ENCODE measurements around the gene RASL11A.
"Not testable (repeated sequence)": the region's sequence is repeated elsewhere in the genome, so short reads cannot be mapped to it uniquely, and the experiment has no call there.

RASL11A gene

GRCh38 chr13:27270594-27271520, at the start of gene RASL11A:
Gene RASL11A, plus strand, starts transcription at chr13:27270830. Its CDS starts 115 bp downstream, at chr13:27270945.
- no peak within 1 kb of the TSS for H3K27ac ChIP-seq (ENCODE audit: low read length)
- no peaks in the 10 kb centered on the region for H3K36me3 ChIP-seq (ENCODE audit: insufficient read depth, low read depth, low read length)
- no peaks in the 10 kb centered on the region for H3K9me3 ChIP-seq (ENCODE audit: insufficient read depth, low read depth, low read length)
- peaks cover 42% of the 10 kb centered on the region for H3K27me3 ChIP-seq (ENCODE audit: insufficient read depth, low read length)
- H3K4me3 ChIP-seq (ENCODE audit: low read length) = peak within 1 kb of the TSS; percentile 73
- H3K9ac ChIP-seq (ENCODE audit: low read depth, low read length) = peak within 1 kb of the TSS; percentile 78
- no peaks in the 10 kb centered on the region for H3K4me1 ChIP-seq (ENCODE audit: insufficient read depth, low read length)

- H3K9me3 ChIP-seq (ENCODE audit: insufficient read depth, low read depth, low read length); H3K4me3 ChIP-seq (ENCODE audit: low read length); H3K36me3 ChIP-seq (ENCODE audit: insufficient read depth, low read depth, low read length); H3K27me3 ChIP-seq (ENCODE audit: insufficient read depth, low read length); H3K27ac ChIP-seq (ENCODE audit: low read length); H3K4me1 ChIP-seq (ENCODE audit: insufficient read depth, low read length); H3K9ac ChIP-seq (ENCODE audit: low read depth, low read length): not testable (repeated sequence)
Observed at GRCh38 chr13:27222100-27222499, 48.5 kb upstream of the RASL11A start.

- H3K9me3 ChIP-seq (ENCODE audit: insufficient read depth, low read depth, low read length) = peaks cover 6% of the 10 kb centered on the region
- H3K36me3 ChIP-seq (ENCODE audit: insufficient read depth, low read depth, low read length) = no peaks in the 10 kb centered on the region
- no peak overlapping the region for H3K27ac ChIP-seq (ENCODE audit: low read length)
- H3K4me3 ChIP-seq (ENCODE audit: low read length) = no peak overlapping the region
- H3K27me3 ChIP-seq (ENCODE audit: insufficient read depth, low read length) = no peaks in the 10 kb centered on the region
- no peaks in the 10 kb centered on the region for H3K4me1 ChIP-seq (ENCODE audit: insufficient read depth, low read length)
- H3K9ac ChIP-seq (ENCODE audit: low read depth, low read length) = no peak overlapping the region
Observed at GRCh38 chr13:27226991-27227390, 43.6 kb upstream of the RASL11A start.

GRCh38 chr13:27228131-27228530, 42.5 kb upstream of the RASL11A start:
- H3K4me1 ChIP-seq (ENCODE audit: insufficient read depth, low read length) = no peaks in the 10 kb centered on the region
- no peaks in the 10 kb centered on the region for H3K36me3 ChIP-seq (ENCODE audit: insufficient read depth, low read depth, low read length)
- no peak overlapping the region for H3K9ac ChIP-seq (ENCODE audit: low read depth, low read length)
- H3K4me3 ChIP-seq (ENCODE audit: low read length) = no peak overlapping the region
- H3K27ac ChIP-seq (ENCODE audit: low read length) = no peak overlapping the region
- H3K9me3 ChIP-seq (ENCODE audit: insufficient read depth, low read depth, low read length) = peaks cover 6% of the 10 kb centered on the region
- H3K27me3 ChIP-seq (ENCODE audit: insufficient read depth, low read length) = no peaks in the 10 kb centered on the region

- peaks cover 6% of the 10 kb centered on the region for H3K9me3 ChIP-seq (ENCODE audit: insufficient read depth, low read depth, low read length)
- no peak overlapping the region for H3K9ac ChIP-seq (ENCODE audit: low read depth, low read length)
- no peaks in the 10 kb centered on the region for H3K36me3 ChIP-seq (ENCODE audit: insufficient read depth, low read depth, low read length)
- H3K4me3 ChIP-seq (ENCODE audit: low read length) = no peak overlapping the region
- H3K27ac ChIP-seq (ENCODE audit: low read length) = no peak overlapping the region
- H3K27me3 ChIP-seq (ENCODE audit: insufficient read depth, low read length) = no peaks in the 10 kb centered on the region
- H3K4me1 ChIP-seq (ENCODE audit: insufficient read depth, low read length) = no peaks in the 10 kb centered on the region
Observed at GRCh38 chr13:27229642-27230041, 41.0 kb upstream of the RASL11A start.

- Histone ChIP-seq H3K27me3 (ENCODE audit: insufficient read depth, low read length) (no peaks in the 10 kb centered on the region), H3K9ac (ENCODE audit: low read depth, low read length) (no peak overlapping the region), H3K4me1 (ENCODE audit: insufficient read depth, low read length) (no peaks in the 10 kb centered on the region), H3K36me3 (ENCODE audit: insufficient read depth, low read depth, low read length) (no peaks in the 10 kb centered on the region), H3K27ac (ENCODE audit: low read length) (no peak overlapping the region), H3K4me3 (ENCODE audit: low read length) (no peak overlapping the region), H3K9me3 (ENCODE audit: insufficient read depth, low read depth, low read length) (no peaks in the 10 kb centered on the region)
Observed at GRCh38 chr13:27233964-27234363, 36.7 kb upstream of the RASL11A start.

GRCh38 chr13:27236478-27236877, 34.2 kb upstream of the RASL11A start:
- Histone ChIP-seq H3K9ac (ENCODE audit: low read depth, low read length) (no peak overlapping the region), H3K4me3 (ENCODE audit: low read length) (no peak overlapping the region), H3K27me3 (ENCODE audit: insufficient read depth, low read length) (no peaks in the 10 kb centered on the region)

GRCh38 chr13:27242702-27243101, 27.9 kb upstream of the RASL11A start:
- H3K27me3 ChIP-seq (ENCODE audit: insufficient read depth, low read length) = no peaks in the 10 kb centered on the region
- H3K9ac ChIP-seq (ENCODE audit: low read depth, low read length) = peak overlapping the region; percentile 13; the same call in 1 of the 2 replicates
- no peak overlapping the region for H3K27ac ChIP-seq (ENCODE audit: low read length)
- no peak overlapping the region for H3K4me3 ChIP-seq (ENCODE audit: low read length)
- H3K36me3 ChIP-seq (ENCODE audit: insufficient read depth, low read depth, low read length) = peaks cover 5% of the 10 kb centered on the region; the same call in 1 of the 2 replicates
- H3K4me1 ChIP-seq (ENCODE audit: insufficient read depth, low read length) = peaks cover 10% of the 10 kb centered on the region; the same call in 1 of the 2 replicates
- H3K9me3 ChIP-seq (ENCODE audit: insufficient read depth, low read depth, low read length) = no peaks in the 10 kb centered on the region

More at GRCh38 chr13:27236478-27236877, 34.2 kb upstream of the RASL11A start:
- Histone ChIP-seq H3K9me3 (ENCODE audit: insufficient read depth, low read depth, low read length) (no peaks in the 10 kb centered on the region), H3K36me3 (ENCODE audit: insufficient read depth, low read depth, low read length) (no peaks in the 10 kb centered on the region), H3K27ac (ENCODE audit: low read length) (no peak overlapping the region), H3K4me1 (ENCODE audit: insufficient read depth, low read length) (no peaks in the 10 kb centered on the region)

- Histone ChIP-seq H3K9me3 (ENCODE audit: insufficient read depth, low read depth, low read length) (no peaks in the 10 kb centered on the region), H3K27ac (ENCODE audit: low read length) (peak overlapping the region; percentile 26), H3K4me3 (ENCODE audit: low read length) (peak overlapping the region; percentile 21; the same call in 1 of the 2 replicates), H3K27me3 (ENCODE audit: insufficient read depth, low read length) (no peaks in the 10 kb centered on the region), H3K36me3 (ENCODE audit: insufficient read depth, low read depth, low read length) (peaks cover 5% of the 10 kb centered on the region; the same call in 1 of the 2 replicates), H3K9ac (ENCODE audit: low read depth, low read length) (peak overlapping the region; percentile 10; the same call in 1 of the 2 replicates), H3K4me1 (ENCODE audit: insufficient read depth, low read length) (peaks cover 16% of the 10 kb centered on the region; the same call in 1 of the 2 replicates)
Observed at GRCh38 chr13:27245610-27246009, 25.0 kb upstream of the RASL11A start.

- Histone ChIP-seq H3K27me3 (ENCODE audit: insufficient read depth, low read length) (no peaks in the 10 kb centered on the region), H3K9me3 (ENCODE audit: insufficient read depth, low read depth, low read length) (no peaks in the 10 kb centered on the region), H3K27ac (ENCODE audit: low read length) (peak overlapping the region; percentile 100), H3K4me1 (ENCODE audit: insufficient read depth, low read length) (peaks cover 11% of the 10 kb centered on the region; the same call in 1 of the 2 replicates), H3K36me3 (ENCODE audit: insufficient read depth, low read depth, low read length) (peaks cover 44% of the 10 kb centered on the region), H3K4me3 (ENCODE audit: low read length) (peak overlapping the region; percentile 95), H3K9ac (ENCODE audit: low read depth, low read length) (peak overlapping the region; percentile 100)
Observed at GRCh38 chr13:27250833-27251165, 19.8 kb upstream of the RASL11A start.

GRCh38 chr13:27251166-27252091, 19.2 kb upstream of the RASL11A start, which contains the start of gene RPL21:
Gene RPL21, plus strand, starts transcription at chr13:27251558. Its CDS starts 2,219 bp downstream, at chr13:27253777.
- peak within 1 kb of the TSS; percentile 95 for H3K4me3 ChIP-seq (ENCODE audit: low read length)
- H3K9me3 ChIP-seq (ENCODE audit: insufficient read depth, low read depth, low read length) = no peaks in the 10 kb centered on the region
- peak within 1 kb of the TSS; percentile 100 for H3K27ac ChIP-seq (ENCODE audit: low read length)
- peaks cover 6% of the 10 kb centered on the region; the same call in 1 of the 2 replicates for H3K4me1 ChIP-seq (ENCODE audit: insufficient read depth, low read length)
- no peaks in the 10 kb centered on the region for H3K27me3 ChIP-seq (ENCODE audit: insufficient read depth, low read length)
- peaks cover 50% of the 10 kb centered on the region for H3K36me3 ChIP-seq (ENCODE audit: insufficient read depth, low read depth, low read length)
- peak within 1 kb of the TSS; percentile 100 for H3K9ac ChIP-seq (ENCODE audit: low read depth, low read length)

Measured in iPS-20b (cell line).